Fibroblast of skin of right quadriceps (primary cell): ENCODE data around the gene SBK3.
A peak's percentile ranks its signal among the peaks of the same experiment; 100 is the strongest.
"Not testable (repeated sequence)": the region's sequence is repeated elsewhere in the genome, so short reads cannot be mapped to it uniquely, and the experiment has no call there.

Experiments
- DNase-seq: peaks from one replicate; pipeline ENCODE4 v3.0.0-alpha.2; 2013

The SBK3 gene

DNA sequence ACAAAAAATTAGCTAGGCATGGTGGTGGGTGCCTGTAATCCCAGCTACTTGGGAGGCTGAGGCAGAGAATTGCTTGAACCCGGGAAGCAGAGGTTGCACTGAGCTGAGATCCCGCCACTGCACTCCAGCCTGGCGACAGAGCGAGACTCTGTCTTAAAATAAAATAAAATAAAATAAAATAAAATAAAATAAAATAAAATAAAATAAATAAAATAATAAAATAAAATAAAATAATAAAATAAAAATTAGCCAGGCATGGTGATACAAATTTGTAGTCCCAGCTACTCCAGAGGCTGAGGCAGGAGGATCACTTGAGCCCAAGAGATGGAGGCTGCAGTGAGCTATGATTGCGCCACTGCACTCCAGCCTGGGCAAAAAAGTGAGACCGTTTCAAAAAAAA, 28.6 kb upstream of the SBK3 start:
- not testable (repeated sequence) for DNase-seq

DNA sequence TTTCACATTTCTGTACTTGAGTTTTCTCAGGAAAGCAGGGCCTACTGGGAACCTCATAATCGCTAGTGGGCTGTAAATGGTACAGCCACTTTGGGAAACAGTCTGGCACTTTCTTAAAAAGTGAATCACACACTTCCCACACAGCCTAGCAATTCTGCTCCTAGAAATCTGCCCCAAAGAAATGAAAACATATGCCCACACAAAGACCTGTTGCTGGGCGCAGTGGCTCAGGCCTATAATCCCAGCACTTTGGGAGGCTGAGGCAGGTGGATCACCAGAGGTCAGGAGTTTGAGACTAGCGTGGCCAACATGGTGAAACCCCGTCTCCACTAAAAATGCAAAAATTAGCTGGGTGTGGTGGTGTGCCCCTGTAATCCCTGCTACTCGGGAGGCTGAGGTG, 24.1 kb upstream of the SBK3 start:
- not testable (repeated sequence) for DNase-seq

DNA sequence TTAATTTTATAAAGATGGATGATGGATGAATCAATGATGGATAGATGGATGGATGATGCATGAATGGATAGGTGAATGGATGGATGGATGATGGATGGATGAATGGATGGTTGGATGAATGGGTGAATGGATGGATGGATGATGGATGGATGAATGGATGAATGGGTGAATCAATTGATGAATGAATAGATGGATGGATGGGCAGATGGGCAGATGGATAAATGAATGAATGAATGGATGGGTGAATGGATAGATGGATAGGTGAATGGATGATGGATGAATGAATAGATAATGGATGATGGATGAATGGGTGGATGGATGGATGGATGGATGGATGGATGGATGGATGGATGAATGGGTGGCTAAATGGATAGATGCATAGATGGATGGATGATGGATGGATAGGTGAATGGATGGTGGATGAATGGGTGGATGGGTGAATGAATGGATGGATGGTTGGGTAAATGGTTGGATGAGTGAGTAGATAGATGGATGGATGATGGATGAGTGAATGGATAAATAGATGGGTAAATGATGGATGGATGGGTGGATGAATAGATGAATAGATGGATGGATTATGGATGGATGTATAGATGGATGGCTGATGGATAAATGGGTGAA, 22.5 kb upstream of the SBK3 start:
- DNase-seq, result no peak

DNA sequence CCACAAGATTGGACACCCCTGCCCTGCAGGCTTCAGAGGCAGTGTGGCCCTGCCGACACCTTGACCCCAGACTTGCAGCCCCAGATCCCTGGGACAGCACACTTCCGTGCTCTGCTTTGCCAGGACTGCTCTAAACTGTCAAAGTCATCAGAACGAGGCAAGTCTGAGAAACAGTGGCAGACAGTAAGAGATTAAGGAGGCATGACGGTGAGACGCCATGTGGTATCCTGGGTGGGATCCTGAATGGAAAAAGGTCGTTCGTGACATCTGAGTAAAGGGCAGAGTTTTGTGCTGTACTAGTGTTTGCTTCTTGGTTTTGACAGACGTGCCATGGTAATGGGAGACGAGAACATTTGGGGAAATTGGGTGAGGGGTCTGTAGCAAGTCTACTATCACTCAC, 21.5 kb upstream of the SBK3 start:
- DNase-seq, result no peak

DNA sequence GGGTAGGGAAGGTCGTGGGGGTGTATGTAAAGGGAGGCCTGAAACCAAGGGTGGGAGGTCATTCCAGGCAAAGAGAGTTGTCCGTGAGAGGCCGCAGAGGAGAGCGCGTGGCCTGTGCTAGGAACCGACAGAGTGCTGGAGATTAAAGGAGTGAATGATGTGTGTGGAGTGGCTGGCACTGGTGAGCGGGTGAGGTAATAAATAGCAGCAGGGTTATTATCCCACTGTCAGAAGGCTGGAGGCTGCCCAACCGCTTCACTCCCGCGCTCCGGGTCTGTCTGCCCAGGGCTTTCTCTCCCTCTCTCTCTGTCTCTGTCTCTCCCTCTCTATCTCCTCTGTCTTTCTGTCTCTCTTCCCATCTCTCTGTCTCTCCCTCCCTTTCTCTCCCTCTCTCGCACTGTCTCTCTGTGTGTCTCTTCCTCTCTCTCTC, 17.9 kb upstream of the SBK3 start:
- no peak for DNase-seq

DNA sequence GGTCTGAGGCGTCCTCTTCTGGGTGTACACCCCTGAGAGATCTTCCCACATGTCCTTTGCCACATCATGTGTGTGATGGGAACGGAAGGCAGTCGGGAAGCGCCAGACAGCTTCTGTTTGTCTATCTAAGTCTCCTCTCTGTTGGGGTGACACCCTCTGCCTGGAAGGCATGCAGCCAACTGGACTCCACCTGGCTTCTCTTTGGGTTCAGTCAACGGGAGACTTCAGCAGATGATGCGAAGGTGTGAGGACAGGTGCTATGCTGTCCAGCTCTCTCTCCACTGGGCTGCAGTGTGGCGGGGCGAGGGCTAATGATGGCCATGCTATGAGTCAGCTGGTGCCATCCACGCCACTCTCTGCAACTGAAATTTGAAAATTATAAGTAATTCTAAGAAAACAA, 14.3 kb upstream of the SBK3 start:
- no peak for DNase-seq

DNA sequence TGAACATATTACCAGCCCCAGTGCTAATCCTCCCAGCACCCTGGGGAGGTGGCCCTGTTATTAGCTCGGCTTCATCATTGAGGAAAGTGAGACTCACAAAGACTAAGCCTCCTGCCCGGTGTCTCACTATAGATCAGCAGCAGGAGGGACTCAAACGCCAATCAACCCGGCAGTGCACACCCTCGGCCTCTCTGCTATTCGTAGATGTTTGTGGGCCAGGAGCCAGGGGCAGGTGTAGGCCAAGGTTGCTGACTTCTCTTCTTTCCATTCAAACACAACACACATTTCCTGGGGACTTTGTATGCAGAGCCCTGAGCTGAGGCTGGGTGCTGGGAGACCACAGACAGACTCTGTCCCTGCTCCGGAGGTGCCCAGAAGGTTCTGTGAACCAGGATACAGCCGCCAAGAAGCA, 9.4 kb upstream of the SBK3 start:
- no peak for DNase-seq

DNA sequence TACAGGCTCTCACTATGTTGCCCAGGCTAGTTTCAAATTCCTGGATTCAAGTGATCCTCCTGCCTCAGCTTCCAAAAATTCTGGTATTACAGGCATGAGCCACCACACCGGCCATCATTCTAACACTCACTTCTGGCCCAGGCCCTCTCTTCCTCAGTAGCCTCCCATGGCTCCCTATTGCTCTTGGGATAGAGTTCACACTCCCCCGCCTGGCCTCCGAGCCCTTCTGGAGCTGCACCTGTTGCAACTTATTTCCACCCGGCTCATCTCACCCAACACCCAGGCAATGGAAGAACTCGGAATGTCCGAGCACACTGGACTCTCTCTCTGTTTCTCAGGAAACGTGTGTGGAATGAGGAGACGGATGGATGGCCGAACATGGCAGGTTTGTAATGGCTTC, 9.0 kb upstream of the SBK3 start:
- no peak for DNase-seq

DNA sequence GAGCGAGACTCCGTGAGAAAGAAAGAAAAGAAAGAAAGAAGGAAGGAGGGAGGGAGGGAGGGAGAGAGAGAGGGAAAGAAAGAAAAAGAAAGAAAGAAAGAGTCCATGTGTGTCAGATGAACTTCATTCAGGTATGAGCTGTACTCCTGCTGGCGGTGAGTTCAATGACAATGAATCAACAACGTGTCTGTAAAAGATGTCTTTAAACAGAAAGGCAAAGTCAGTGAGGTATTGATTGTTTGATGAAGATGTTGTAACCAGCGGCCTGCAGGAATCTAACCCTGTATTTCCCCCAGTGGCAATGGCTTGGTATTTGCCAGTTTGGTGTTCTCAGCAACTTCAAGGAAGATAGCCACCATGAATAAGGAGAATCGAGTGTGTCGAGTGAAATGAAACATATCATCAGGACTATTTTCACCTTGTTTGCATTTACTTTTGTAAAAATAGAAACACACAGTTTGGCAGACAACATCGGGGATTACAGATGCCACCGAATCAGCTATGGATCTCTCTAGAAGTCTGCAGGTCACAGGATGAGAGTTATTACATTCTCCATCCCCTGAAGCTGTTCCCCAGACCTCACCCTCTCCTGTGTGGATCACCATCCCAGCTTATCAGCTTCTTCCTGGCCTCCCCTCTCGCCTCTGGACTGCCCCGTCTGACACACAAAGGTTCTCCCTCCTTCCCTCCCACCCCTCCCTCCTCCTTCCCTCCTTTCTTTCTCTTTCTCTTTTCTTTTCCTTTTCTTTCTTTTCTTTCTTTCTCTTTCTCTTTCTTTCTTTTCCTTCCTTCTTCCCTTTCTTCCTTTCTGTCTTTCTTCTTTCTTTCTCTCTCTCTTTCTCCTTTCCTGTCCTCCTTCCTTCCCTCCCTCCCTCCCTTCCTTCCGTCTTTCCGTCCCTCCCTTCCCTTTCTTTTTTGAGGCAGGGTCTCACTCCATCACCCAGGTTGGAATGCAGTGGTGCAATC, 8.2 kb upstream of the SBK3 start:
- DNase-seq, result peak; percentile 6

DNA sequence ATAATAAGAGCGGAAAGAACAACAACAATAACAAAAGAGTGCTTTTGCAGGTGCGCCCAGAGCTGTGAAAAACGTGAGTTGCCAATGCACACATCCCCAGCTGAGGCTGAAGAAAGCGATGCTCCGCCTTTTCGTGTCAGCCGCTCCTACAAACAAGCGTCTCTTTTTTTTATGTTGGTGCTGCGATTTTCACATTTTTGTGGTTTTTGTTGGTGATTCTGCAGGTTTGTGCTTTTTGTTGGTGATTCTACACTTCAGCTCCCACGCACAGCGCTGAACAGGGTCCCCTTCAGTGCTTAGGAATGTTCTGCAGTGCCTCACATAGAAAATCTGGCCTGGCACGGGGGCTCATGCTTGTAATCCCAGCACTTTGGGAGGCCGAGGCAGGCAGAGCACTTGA, 7.3 kb upstream of the SBK3 start:
- DNase-seq, result peak; percentile 90

DNA sequence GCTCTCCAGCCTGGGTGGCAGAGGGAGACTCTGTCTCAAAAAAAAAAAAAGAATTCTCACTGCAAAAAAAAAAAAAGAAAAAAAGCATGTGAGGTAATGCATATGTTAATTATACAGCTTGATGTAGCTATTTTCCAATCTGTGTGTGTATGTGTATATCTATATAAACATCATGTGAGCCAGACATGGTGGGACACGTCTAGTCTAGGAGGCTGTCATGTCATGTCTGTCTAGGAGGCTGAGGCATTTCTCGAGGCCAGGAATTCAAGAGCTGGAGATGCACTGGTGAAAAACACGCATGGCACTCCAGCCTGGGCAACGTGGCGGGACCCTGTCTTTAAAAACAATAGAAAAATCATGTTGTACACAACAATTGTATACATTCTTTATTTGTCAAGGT, 6.9 kb upstream of the SBK3 start:
- DNase-seq, result no peak

DNA sequence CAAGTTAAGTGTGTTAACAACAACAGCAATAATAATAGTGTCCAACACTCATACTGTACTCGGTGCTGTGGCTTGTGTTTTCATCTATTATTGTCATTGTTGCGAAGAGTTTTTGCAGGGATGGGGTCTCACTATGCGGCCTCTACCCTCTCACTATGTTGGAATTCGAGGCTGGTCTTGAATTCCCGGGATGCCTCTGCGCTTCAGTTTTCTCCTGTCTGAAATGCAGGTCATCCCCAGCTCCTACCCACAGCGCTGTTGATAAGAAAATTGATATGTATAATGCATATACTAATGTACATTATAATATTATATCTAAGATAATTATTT, 4.9 kb upstream of the SBK3 start:
- DNase-seq, result peak; percentile 37

DNA sequence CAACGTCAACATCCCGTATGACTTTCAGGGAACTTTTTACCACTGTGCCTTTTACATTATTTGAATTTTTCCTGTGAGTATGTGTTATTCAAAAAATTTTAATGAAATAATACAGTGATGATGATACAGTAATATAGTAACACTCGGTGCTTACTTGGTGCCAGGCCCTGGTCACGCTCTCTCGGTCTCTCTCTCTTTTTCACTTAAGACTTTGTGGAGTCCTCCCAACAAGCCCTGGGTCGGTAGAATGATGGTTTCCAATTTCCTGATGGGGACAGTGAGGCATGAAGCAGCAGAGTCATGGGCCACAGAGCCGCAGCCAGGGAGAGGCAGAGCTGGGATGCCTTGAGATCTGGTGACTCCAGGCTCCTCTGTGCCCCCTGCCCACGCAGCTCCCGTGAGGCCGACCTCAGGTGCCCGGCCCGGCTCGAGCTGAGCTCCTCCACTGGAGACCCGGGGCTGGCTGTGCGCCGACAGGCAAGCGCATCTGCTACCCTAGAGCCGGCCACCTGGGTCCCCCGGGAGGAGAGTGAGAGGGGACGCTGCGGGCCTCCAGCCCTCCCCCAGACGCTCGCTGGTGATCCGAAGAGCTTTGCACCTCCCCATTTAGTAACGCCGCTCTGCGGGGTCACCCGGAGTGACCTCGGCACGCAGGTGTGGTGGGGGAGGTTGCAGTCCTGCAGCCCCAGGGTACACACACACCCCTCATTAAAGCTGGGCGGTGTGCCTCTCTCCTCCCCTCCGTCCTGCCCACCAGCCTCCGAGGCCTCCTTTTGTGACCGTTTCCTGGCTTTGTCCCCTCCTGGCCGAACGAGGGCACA, 4.4 kb upstream of the SBK3 start:
- DNase-seq, result peak; percentile 92

DNA sequence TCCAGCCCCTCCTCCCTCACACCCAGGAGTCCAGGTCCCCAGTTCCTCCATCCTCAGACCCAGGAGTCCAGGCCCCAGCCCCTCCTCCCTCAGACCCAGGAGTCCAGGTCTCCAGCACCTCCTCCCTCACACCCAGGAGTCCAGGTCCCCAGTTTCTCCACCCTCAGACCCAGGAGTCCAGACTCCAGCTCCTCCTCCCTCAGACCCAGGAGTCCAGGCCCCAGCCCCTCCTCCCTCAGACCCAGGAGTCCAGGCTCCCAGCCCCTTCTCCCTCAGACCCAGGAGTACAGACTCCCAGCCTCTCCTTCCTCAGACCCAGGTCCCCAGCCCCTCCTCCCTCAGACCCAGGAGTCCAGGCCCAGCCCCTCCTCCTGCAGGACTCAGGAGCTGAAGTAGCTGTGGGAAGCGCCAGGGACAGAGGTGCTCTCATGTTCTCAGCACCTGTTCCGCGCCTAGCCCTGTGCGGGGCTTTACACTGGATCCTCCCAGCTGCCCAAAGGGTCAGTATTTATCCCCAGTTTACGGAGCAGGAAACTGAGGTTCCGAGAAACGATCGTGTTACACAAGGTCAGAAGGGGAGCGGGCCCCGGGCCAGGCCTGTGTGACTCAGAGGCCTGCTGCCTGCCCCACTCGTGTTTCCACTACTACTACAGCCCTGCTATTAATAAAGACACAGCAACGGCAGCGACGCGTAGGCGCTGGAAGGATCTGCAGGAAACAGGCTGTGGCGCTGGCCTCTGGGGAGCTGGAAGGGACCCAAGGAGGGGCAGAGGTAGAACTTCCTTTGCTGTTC, 1.7 kb upstream of the SBK3 start:
- peak; percentile 55 for DNase-seq

DNA sequence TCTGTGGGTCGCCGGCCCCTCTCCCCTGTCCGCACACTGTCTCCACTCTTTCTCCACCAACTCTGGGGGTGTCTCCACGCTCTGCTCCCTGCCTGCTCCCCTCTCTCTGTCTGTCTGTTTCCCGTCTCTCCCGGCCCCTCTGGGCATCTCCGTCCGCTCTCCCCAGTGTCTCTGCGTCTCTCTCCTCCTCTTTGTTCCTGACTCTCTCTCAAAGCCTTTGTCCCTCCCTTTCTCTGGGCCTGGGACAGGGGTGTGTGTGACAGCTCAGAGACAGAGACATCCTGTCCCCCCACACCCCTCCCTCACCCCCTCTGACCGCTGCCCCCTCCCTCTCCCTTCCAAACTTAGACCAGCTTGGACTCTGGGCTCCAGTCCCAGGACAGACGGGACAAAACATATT, 668 bp upstream of the SBK3 start:
- DNase-seq, result no peak

DNA sequence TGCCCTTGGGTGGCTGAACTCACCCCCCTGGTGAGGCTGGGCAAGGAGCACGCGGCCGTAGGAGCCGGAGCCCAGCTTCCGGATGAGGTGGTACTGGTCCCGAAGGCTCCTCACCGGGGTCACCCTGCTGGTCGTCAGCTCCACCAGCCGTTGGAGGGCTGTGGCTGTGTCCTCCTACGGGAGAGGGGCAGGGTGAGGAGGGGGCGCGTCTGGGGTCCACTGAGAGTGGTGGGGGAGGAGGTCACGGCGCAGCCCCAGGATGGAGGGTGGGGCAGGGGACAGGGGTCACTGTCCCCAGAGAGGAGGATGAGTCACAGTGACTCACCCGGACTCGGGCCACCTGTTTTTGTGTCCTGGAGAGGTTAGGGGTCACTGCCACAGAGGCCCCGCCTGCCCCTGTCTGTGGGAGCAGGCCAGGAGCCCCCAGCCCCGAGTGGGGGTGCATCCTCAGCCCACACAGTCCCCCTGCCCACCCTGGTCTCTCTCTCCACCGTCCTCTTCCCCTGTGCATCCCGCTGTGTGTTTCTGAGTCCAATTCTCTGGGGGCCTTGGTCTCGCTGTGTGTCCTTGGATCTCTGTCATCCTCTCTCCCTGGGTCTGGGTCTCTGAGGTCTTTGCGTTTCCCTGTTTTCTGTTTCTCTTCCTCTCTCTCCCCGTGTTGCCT, 435 bp downstream of the SBK3 start:
- no peak for DNase-seq

DNA sequence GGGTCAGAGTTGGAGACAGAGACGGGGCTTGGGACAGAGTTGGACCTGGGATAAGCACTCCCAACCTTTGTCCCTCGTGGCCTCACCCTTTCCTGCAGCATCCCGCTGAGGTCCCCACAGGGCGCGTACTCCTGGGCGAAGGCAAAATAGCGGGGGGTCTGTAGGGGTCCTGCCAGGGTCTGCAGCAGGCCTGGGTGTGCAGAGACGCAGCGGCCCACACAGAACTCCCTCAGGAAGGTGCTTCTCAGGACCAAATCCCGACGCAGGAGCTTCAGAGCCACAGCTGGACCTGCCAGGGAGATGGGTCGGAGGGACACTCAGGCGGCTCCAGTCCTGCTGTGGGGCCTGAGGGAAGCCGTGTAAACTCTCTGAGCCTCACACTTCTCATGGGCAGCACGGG, 1.3 kb downstream of the SBK3 start:
- DNase-seq, result no peak

DNA sequence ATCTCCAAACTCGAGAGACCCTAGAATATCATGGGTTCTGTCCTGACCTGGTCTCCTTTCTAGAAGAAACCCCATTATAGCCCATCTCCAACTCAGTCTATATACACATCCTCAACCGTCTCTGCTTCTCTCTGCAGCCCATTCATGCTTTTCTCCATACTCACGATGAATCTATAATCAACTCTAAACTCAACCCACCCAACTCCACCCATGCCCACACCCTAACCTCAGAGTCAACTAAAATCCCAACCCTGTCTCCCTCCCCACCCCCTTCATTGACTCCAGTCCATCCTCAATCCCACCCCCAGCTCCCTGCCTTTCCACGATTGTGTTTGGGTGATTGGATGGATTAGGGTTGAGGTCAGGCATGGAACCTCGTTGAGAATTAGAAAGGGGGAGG, 1.8 kb downstream of the SBK3 start:
- DNase-seq, result no peak

DNA sequence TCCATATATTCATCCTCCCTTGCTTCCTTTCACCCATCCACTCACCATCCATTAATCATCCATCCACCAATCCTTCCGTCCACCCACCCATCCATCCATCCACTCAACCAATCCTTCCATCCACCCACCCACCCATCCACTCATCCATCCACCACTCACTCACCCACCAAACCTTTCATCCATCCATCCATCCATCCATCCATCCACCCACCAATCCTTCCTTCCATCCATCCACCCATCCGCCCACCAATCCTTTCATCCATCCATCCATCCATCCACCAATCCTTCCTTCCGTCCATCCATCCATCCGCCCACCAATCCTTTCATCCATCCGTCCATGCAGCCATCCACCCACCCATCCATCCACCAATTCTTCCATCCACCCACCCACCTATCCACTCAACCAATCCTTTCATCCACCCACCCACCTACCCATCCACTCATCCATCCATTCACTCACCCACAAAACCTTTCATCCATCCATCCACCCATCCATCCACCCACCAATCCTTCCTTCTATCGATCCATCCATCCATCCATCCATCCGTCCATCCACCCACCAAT, 3.0 kb downstream of the SBK3 start:
- DNase-seq, result no peak

DNA sequence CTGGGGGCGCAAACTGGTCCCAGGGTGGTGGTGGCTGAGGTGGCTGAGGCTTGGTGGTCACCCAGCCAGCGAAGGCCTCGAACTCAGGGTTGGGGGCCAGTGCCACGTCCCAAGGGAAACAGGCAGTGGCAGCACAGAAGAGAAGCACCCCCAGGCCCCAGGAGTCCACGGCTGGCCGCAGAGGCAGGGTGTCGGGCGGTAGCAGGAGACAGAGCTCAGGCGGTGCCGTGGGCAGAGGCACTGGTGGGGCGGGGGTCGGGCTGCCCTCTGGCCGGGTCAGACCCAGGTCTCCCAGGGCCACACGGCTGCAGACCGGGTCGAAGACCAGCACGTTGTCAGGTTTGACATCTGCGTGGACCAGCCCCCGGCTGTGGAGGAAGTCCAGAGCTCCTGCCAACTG, 4.3 kb downstream of the SBK3 start:
- DNase-seq, result no peak

DNA sequence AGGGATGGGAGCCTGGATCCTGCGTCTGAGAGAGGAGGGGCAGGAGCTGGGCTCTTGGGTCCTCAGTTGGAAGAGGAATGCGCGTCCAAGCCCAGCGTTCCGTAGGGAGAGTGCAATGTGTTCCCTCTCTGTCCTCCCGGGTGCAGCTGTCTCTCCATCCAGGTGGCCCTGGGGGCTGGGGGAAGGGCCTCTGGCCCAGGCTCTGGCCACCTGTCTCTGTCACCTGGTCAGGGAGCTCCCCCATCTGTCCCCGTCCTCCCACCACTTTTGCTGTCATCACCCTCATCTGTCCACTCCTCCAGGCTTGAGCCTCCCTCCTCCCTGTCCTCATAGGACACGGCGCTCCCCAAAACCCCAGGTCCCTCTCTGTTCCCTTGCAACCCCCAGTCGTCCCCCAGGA, 4.7 kb downstream of the SBK3 start:
- DNase-seq, result no peak
